ENCODE data around the gene SNRNP48. TPM values are rescaled to one million over a fixed set of nuclear protein-coding genes. Genes with fewer than 3 reads are reported as not detected.

SNRNP48 gene
- total and polyA plus RNA-seq, 2 experiments from 2014 or later = 7.6 to 14.6 TPM

DNA sequence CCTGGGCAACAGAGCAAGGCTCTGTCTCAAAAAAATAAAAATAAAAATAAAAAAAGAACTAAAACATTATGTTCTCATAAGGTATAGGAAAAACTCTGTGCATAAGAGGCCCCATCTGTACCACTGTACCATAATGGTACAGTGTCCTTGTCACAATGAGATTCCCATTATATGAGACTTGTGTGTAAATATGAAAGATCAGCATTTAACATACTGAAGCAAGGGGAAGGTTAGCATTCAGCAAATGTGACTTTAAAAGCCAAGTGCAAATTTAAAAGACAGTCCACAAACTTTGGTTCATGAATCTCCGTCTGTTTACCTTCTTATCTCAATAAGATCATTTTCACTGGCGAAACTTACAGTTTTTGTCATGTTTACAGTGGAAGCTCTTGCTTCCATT is 32.3 kb upstream of the SNRNP48 start:
- 88% methylated on average over 2 of the region's 2 CpGs for WGBS (ENCODE audit: low lambda C conversion rate, missing lambda C conversion rate)

DNA sequence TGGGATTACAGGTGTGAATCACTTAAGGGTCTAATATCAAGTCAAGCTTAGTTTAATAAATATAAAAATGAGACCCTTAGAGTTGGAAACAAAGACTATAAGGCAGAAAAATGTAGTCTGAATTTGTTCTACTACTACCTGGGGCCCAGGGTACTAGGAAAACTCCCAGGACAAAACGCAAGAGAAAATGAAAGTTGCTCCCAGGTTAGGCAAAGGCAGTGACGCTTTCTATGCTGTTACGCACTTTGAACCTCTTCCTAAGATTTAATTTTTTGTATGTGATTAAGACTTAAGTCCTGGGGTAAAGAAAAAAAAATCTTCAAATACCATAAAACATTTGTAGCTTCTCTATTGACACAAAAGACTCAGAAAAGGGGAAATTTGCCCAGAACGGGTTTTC is 31.2 kb upstream of the SNRNP48 start:
- no peaks in the 10 kb centered on the region for H3K36me3 ChIP-seq (replicated peaks; ENCODE audit: insufficient read depth, low read depth)
- H3K9me3 ChIP-seq (ENCODE audit: low read depth) = no peaks in the 10 kb centered on the region
- H3K79me2 ChIP-seq = peaks cover 44% of the 10 kb centered on the region
- no peaks in the 10 kb centered on the region for H4K20me1 ChIP-seq (ENCODE audit: insufficient read depth, poor library complexity, severe bottlenecking)
- DNase-seq (ENCODE audit: low spot score) = no peak
- no peaks in the 10 kb centered on the region for H3K9me2 ChIP-seq (replicated peaks; ENCODE audit: insufficient read depth)
- WGBS (ENCODE audit: low lambda C conversion rate, missing lambda C conversion rate) = 77% methylated on average over 4 of the region's 4 CpGs
- no peak overlapping the region for H2AFZ ChIP-seq
- H3K27me3 ChIP-seq = no peaks in the 10 kb centered on the region
- H3K4me2 ChIP-seq = peak overlapping the region; percentile 3
- peak overlapping the region; percentile 80 for H3K27ac ChIP-seq
- no peak overlapping the region for H3K4me3 ChIP-seq
- TF ChIP-seq EZH2 (IDR thresholded peaks at IDR 0.05; ENCODE audit: borderline replicate concordance) = no peak
- TF ChIP-seq EZH2phosphoT487 (IDR thresholded peaks at IDR 0.05; ENCODE audit: low read depth, severe bottlenecking, unreplicated experiment) = no peak
- no peak for TF ChIP-seq CTCF (IDR thresholded peaks at IDR 0.05; ENCODE audit: poor library complexity)
- peaks cover 5% of the 10 kb centered on the region for H3K4me1 ChIP-seq (ENCODE audit: insufficient read depth)

More for the DNA sequence above, 32.3 kb upstream of the SNRNP48 start:
- H3K9me3 ChIP-seq (ENCODE audit: low read depth) = no peaks in the 10 kb centered on the region
- no peaks in the 10 kb centered on the region for H3K9me2 ChIP-seq (replicated peaks; ENCODE audit: insufficient read depth)
- no peaks in the 10 kb centered on the region for H3K36me3 ChIP-seq (replicated peaks; ENCODE audit: insufficient read depth, low read depth)
- H3K4me1 ChIP-seq (ENCODE audit: insufficient read depth) = peaks cover 9% of the 10 kb centered on the region
- TF ChIP-seq EZH2phosphoT487 (IDR thresholded peaks at IDR 0.05; ENCODE audit: low read depth, severe bottlenecking, unreplicated experiment) (no peak), EZH2 (IDR thresholded peaks at IDR 0.05; ENCODE audit: borderline replicate concordance) (no peak), CTCF (IDR thresholded peaks at IDR 0.05; ENCODE audit: poor library complexity) (no peak)
- H3K79me2 ChIP-seq = peaks cover 51% of the 10 kb centered on the region
- no peak for DNase-seq (ENCODE audit: low spot score)
- peak overlapping the region; percentile 1 for H3K27ac ChIP-seq
- H3K4me2 ChIP-seq = no peak overlapping the region
- H4K20me1 ChIP-seq (ENCODE audit: insufficient read depth, poor library complexity, severe bottlenecking) = no peaks in the 10 kb centered on the region
- H3K4me3 ChIP-seq = no peak overlapping the region
- no peak overlapping the region for H2AFZ ChIP-seq
- no peaks in the 10 kb centered on the region for H3K27me3 ChIP-seq

GRCh38 chr6:7559196-7559595 is 30.8 kb upstream of the SNRNP48 start:
- Histone ChIP-seq H3K27me3 (no peaks in the 10 kb centered on the region), H3K4me2 (no peak overlapping the region), H3K36me3 (replicated peaks; ENCODE audit: insufficient read depth, low read depth) (no peaks in the 10 kb centered on the region), H2AFZ (no peak overlapping the region), H3K9me2 (replicated peaks; ENCODE audit: insufficient read depth) (no peaks in the 10 kb centered on the region), H3K79me2 (peaks cover 44% of the 10 kb centered on the region), H3K9me3 (ENCODE audit: low read depth) (no peaks in the 10 kb centered on the region), H4K20me1 (ENCODE audit: insufficient read depth, poor library complexity, severe bottlenecking) (no peaks in the 10 kb centered on the region), H3K4me1 (ENCODE audit: insufficient read depth) (peaks cover 5% of the 10 kb centered on the region), H3K27ac (peak overlapping the region; percentile 80), H3K4me3 (no peak overlapping the region)
- no peak for TF ChIP-seq EZH2phosphoT487 (IDR thresholded peaks at IDR 0.05; ENCODE audit: low read depth, severe bottlenecking, unreplicated experiment)
- no peak for TF ChIP-seq EZH2 (IDR thresholded peaks at IDR 0.05; ENCODE audit: borderline replicate concordance)
- TF ChIP-seq CTCF (IDR thresholded peaks at IDR 0.05; ENCODE audit: poor library complexity) = no peak
- 90% methylated on average over 6 of the region's 6 CpGs for WGBS (ENCODE audit: low lambda C conversion rate, missing lambda C conversion rate)
- no peak for DNase-seq (ENCODE audit: low spot score)
